SIG-M5 treated with dmso at 0.1 percent for 504 hours (cell line): ENCODE measurements around the gene SRD5A3.
"Not testable (repeated sequence)": the region's sequence is repeated elsewhere in the genome, so short reads cannot be mapped to it uniquely, and the experiment has no call there.

Experiments used
- DNase-seq: peaks from one replicate; lab custom pipeline; 2025; ENCODE audit not compliant: unreplicated experiment; lab: John Stamatoyannopoulos, UW

The SRD5A3 gene

DNA sequence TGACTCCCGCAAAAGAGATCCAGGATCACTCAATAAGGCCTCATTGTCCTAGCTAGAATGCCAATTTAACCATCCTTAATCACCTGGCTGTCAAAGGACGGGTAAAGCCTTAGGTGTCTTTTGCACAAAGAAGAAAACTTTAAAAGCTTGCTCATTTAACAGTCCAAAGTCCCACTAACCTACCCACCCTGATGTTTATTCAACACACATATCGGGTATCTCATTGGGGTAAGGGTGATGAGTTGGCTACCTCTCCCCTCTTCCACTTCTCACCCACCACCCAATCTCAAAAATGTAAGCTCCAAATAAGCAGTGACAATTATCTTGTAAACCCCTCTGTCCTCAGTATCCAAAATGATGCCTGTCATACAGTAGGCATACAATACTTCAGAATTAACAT is 988 bp upstream of the SRD5A3 start:
- no peak for DNase-seq

DNA sequence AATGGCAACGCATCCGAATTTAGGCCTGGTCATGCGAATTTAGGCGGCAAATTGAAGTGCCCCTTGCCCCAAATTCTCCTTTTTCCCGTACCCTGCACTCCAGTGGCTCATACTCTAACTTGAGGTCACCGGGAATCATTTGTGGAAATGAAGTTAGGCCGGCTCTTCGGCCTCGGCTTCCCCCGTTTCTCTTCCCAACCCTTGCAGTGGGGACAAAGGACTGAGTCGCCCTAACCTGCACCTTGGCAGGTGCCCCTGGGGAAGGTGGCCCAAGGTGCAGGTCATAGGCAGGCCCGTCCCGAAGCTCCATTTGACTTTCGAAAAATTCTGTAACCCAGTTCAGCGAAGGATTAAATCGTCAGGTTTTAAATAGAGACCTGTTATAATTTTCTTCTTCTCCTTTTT is 811 bp downstream of the SRD5A3 start:
- DNase-seq = no peak

DNA sequence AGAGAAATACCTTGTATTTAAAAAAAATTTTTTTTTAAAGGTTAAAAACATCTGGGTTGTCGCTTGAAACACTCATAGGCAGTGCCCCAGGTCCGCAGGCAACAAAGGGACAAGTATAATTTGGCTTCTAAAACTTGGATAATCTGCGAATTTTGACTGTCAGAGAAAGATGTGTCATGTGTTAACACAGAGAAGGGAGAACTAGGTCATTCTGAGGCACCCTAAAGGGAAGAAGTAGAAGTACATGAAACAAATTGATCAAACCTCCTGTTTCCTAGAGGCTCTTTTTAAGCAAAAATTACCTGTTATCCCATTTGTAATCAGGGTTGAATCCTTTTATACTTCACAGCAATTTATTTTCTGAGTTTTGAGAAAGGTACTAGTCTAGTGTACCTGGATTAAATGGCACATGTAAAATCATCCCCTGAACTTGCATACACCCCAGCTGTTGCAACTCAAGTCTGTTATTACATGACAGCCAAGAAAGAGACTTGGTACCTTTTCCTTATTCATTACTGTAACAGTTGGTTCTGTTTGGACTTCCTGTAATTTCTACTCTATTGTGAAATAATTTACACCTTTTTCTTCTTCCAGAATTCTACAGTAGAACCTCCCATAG is 1.7 kb downstream of the SRD5A3 start:
- peak; percentile 40 for DNase-seq

DNA sequence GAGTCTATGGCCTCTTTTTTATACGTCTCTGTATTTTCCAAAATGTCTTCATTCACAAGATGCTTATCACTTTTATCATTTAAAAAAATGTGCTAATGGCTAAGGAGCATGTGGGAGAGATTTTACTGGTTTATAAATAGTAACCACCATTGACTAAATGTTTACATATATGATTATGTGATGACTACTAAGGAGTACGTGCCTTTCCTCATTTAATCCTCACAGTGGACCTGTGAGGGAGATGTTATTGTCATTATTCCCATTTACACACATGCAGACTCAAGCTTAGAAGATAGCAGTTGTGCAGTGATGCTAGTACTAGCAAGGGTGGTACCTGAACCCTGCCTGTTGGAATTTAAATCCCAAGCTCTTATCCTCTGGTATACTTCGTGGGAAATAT is 2.4 kb downstream of the SRD5A3 start:
- no peak for DNase-seq

DNA sequence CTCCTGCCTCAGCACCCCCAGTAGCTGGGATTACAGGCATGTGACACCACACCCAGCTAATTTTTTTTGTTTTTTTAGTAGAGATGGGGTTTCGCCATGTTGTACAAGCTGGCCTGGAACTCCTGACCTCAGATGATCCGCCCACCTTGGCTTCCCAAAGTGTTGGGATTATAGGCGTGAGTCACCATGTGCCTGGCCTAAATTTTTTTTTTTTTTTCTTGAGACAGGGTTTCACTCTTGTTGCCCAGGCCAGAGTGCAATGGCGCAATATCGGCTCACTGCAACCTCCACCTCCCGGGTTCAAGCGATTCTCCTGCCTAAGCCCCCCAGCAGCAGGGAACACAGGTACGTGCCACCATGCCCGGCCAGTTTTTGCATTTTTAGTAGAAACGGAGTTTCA is 4.8 kb downstream of the SRD5A3 start:
- not testable (repeated sequence) for DNase-seq

DNA sequence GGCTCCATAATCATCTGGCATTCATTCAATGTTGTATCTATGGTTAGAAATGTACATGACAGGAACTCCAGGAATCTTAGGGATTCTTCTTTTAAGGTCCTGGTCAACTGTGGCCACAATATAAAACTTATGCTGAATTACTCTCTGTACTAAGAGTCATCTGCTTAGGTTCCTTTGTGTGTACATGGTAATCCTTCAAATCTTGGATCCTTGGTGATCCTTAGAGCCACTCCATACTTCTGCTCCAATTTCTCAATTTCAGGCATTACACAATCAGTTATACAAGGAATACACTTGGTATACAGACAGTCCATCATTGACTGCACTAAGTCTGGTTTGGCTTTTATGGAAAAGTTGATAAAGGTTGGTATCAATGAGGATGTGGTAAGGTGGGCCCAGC is 5.8 kb downstream of the SRD5A3 start:
- no peak for DNase-seq

DNA sequence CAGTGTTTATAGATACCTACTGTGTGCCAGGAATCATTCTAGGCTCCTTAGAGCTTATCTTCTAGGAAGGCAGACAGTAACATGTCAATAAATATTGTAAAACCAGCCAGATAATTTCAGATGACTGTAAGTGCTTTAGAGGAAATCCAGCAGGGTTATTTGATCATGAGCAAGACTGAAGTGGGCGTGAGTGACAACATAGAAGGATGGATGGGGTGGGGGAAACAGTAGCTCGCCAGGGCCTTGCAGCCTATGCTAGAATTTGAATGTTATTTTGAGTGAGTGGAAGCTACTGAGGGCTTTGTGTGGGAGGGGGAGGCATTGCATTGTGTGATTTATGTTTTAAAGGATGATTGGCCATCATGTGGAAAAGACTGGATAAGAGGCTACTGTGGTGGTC is 6.7 kb downstream of the SRD5A3 start:
- DNase-seq = no peak

DNA sequence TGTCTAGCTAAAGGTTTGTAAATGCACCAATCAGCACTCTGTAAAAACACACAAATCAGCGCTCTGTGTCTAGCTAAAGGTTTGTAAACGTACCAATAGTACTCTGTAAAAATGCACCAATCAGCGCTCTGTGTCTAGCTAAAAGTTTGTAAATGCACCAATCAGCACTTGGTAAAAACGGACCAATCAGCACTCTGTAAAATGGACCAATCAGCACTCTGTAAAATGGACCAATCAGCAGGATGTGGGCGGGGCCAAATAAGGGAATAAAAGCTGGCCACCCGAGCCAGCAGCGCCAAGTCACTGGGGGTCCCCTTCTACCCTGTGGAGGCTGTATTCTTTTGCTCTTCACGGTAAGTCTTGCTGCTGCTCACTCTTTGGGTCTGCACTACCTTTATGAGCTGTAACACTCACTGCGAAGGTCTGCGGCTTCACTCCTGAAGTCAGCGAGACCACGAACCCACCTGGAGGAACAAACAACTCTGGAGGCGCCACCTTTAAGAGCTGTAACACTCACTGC is 7.2 kb downstream of the SRD5A3 start:
- DNase-seq = not testable (repeated sequence)

DNA sequence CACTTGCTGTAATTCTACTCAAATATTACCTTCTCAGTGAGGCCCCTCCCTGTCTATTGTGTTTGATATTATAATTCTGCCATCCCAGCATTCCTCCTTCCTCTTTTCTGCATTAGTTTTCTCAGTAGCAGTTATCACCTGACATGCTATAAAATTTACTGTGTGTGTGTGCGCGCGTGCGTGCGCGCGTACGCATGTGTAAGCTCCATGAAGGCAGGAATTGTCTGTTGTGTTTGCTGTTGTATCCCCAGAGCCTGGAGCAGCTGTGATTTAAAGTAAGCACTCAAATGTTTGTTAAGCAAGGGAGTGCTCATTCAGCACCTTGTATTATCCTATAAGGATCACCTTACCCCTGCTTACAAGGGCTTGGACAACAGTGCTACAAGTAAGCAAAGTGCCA is 8.6 kb downstream of the SRD5A3 start:
- no peak for DNase-seq

DNA sequence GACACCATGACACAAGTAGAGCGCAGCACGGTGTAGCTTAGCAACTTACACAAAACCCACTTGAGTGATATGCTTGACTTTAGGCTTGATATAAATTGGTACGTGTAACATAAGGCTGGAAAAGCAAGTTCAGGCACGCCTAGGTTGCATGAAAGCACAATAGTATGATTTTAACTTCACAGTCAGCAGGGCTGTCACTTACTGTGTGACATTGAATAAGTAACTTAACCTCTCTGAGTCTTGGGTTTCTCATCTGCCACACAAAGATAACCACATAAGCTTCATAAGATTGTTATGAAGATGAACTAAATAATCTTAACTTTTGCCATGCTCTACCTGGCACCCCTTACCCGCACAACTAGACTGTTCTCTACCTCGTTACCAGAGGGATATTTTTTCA is 9.5 kb downstream of the SRD5A3 start:
- DNase-seq = no peak

DNA sequence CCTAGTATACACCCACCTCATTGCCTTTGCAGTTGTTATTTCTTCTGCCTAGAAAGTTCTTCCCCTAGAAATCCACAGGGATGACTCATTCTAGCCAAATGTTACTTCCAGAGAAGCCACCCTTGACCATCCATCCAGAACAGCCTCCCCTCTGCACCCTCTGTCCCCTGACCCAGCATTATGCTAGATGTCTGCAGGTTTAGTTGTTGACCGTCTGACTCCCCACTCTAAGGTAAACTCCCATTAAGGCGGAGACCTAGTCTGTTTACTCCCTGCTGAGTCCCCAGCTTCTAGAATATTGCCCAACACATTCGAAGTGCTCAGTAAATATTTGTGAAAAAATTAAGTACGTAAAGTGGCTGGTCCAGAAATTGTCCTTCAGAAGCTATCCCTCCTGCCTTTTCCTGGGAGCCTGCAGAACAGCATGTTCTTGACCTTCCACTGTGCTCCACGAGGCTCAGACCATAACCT is 11.0 kb downstream of the SRD5A3 start:
- no peak for DNase-seq

DNA sequence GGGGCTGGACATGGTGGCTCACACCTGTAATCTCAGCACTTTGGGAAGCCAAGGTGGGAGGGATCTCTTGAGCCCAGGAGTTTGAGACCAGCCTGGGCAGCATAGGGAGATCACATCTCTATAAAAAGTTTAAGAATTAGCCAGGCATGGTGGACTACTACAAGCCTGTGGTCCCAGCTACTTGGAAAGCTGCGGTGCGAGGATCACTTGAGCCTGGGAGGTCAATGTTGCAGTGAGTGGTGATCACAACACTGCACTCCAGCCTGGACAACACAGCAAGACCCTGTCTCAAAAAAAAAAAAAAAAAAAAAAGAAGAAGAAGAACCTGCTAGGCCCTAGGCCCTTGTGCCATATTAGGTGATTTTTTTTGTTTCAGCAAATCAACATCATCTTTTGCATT is 12.2 kb downstream of the SRD5A3 start:
- DNase-seq = no peak

DNA sequence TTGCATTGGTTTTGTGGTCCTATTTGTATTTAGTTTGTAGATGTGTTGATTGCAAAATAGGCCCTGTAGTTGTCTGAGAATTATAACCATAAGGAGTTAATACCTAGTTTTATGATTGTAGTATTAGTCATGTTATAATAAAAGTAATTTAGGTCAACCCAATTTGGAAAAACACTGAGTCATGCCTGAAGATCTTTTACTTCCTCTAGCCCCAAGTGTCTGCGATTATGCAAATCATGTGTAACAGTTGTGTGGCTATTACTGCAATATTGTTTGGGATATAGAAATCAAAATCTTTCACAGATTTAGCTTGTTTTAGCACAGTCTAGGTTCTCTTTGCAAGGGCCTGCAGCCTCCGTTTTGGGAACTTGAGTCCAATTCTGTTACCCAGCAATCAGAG is 12.6 kb downstream of the SRD5A3 start:
- DNase-seq = peak; percentile 74

DNA sequence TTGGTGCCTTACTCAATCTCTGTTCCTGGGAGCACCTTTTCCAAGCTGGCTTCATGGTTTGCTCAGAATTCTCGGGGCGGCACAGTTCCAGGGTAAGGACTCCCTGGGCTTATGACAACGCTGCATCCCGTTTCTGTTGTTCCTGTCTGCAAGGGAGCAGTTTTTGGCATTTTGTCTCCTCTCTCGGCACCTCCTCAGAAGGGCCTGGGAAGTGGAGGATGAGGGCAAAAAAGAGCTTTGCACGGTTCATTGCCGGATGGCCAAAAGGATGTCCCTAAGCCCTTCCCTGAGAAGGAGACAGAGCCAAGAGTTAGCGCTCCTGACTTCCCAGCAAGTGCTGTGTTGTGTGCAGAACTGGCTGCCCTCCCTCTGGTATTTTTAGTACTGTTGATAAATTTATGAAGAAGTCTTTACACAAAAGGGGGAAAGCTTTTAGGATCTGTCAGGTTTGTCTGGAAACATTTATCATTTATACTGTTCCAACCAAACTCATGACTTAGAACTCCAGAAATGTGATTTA is 13.4 kb downstream of the SRD5A3 start:
- DNase-seq = no peak

DNA sequence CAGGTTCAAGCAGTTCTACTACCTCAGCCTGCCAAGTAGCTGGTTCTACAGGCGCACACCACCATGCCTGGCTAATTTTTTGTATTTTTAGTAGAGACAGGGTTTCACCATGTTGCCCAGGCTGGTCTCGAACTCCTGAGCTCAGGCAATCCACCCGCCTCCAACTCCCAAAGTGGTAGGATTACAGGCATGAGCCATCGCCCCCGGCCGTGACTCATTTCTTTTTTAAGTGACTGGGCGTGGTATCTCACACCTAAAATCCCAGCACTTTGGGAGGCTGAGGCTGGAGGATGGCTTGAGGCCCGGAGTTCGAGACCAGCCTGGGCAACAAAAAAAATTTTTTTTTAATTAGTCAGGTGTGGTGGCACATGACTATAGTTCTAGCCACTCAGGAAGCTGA is 16.9 kb downstream of the SRD5A3 start:
- DNase-seq = not testable (repeated sequence)

DNA sequence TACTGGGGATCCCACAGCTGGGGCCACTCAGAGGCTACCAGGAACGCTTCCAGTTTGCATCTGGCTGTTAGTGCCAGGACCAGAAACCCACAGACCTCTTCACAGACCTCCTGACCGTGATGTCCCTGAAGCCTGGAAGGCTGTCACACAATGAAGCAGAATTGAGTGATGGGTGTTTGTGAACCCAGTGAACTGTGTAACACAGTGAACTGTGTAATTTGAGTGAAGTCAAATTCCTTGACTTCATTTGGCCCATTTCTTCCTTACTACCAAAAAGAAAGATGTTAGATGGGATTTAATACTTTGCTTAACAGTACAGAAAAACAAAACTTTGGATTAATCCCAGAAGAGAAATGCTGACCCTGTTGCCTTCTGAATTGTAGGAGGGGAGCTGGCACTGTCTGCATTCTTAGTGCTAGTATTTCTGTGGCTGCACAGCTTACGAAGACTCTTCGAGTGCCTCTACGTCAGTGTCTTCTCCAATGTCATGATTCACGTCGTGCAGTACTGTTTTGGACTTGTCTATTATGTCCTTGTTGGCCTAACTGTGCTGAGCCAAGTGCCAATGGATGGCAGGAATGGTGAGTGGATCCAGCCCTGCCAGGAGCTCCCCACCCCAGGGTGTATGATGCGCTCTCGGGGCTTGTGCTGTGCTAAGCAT is 17.8 kb downstream of the SRD5A3 start:
- no peak for DNase-seq

DNA sequence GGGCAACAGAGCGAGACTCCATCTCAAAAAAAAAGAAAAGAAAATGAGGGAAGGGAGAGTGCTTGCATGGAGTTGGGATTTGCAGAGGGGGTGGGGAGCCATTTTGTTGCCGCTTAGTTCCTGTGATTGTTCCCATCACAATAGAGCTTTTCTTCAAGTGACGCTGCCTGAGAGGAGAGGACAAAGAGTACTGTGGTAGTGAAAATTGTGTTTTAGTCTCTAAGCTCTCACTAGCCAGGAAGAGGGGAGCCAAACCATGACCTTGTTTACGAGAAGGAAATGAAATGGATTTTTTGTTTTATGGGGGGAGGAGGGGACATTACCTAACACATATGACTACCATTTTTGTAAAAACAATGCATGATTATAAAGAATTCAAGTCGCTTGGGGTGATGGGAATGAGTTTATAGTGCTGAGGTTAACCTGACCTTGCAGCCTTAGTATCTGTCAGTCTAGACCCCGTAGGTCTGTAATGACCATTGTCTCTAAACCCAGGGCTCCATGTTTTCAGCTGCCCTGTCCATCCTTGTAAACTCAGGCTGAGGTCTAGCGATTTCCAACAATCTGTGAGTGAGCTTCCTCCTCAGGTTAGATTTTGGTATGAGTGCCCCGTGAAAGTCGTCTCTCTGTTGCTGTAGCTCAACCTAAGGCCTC is 18.8 kb downstream of the SRD5A3 start:
- no peak for DNase-seq

DNA sequence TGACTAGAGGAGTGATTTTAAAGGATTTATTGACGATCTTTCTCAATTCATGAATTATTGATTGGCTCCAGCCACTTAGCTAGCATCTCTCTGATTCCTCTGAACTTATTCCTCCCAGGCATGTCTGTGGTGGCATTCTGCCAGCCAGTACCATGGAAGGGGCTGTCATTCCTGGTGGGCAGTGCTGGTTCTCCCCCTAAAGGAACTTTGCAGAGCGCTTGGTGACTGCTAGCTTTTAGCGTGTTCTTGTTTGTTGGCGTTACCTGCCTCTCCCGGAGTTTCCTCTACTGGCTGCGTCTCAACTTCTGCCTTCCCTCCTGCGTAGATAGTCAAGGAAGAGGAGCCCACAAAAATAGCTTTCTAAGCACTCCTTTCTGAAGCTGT is 19.3 kb downstream of the SRD5A3 start:
- no peak for DNase-seq

DNA sequence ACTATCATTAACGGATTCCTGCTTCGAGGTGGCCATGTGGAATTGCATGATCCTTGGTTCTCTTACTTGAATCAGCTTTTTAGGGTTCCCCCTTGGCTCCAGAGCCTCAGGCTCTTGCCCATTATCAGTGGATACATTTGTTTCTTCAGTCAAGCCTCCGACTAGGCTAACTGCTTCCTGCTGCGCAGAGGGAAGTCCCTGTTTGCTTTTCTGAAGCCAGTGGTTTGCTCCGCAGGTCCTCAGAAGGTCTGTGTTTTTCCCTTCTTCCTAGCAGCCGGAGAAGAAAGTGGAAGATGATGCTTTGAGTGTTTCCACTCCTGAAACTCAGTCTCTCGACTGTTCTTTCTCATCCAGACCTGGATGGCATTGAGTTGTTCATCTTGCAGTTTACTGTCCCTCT is 20.6 kb downstream of the SRD5A3 start:
- DNase-seq = no peak

DNA sequence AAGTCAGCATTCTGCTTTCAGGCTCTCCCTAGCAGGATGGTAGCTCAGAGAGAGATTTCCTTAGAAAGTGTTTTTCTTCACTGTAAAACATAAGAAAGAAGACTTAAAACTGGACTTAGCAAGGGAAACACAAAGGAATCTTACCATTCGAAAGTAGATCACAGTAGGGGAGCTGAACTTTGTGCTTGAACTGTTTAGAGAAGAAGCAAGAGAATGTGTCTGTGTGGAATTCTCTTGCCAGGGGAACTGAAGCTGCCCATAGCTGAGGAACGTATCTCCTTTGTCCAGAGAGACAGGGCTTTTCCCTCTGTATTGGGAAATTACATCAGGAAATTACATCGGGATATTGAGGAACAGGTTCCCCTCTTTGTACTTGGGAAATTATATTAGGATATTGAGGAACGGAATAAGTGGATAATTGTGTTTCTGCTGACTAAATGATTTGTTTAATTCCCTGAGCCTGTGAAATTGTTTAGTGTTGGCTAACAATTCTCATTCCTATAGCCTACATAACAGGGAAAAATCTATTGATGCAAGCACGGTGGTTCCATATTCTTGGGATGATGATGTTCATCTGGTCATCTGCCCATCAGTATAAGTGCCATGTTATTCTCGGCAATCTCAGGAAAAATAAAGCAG is 21.2 kb downstream of the SRD5A3 start:
- DNase-seq = no peak

DNA sequence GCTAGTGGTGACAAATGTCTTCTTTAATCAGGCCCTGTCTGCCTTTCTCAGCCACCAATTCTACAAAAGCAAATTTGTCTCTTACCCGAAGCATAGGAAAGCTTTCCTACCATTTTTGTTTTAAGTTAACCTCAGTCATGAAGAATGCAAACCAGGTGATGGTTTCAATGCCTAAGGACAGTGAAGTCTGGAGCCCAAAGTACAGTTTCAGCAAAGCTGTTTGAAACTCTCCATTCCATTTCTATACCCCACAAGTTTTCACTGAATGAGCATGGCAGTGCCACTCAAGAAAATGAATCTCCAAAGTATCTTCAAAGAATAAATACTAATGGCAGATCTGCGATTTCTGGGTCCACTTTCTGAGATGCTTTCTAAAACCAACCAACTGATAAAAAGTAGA is 23.9 kb downstream of the SRD5A3 start:
- DNase-seq = no peak

DNA sequence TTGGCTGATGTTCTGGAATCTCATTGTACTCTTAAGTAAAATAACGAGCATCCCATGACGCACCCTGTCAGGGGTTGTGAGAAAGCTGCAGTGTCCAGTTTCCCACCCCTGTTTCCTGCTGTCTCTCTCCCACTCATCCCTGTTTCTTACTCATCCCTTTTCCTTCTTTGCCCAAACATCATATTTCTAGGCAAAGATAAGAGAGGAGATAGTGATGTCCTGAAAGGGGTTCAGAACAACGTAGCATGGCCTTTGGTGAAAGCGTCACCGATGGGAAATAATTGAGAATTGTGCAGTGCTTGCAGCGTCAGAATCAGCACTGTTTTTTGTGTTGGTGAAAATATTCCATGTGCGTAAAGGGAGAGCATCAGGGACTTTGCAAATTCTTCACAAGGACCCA is 26.2 kb downstream of the SRD5A3 start:
- no peak for DNase-seq
